Keratinocyte (primary cell): ENCODE measurements around the gene GPR139. TPM values are rescaled to one million over a fixed set of nuclear protein-coding genes. Genes with fewer than 3 reads are reported as not detected.

Experiments
- DNase-seq: peaks from one replicate; pipeline ENCODE4 v3.0.0-alpha.2; 2011; ENCODE audit warnings: low read depth, missing footprints, low spot score
- FAIRE-seq: peaks from 2 replicates; lab custom pipeline; 2011; peaks lifted over from hg19 to GRCh38; lab: Jason Lieb, UNC
- H2AFZ ChIP-seq: 2 replicates; pipeline ENCODE4 v1.6.0; 2012; ENCODE audit warnings: low read length, control low read depth, inconsistent platforms; ENCODE audit not compliant: control insufficient read depth
- H3K27ac ChIP-seq: 2 replicates; pipeline ENCODE4 v1.5.1; 2011; ENCODE audit warnings: low read length; ENCODE audit not compliant: control insufficient read depth, insufficient read depth
- H3K27me3 ChIP-seq: 3 replicates; pipeline ENCODE4 v1.6.0; 2011; ENCODE audit warnings: low read length; ENCODE audit not compliant: control insufficient read depth, insufficient read depth; ENCODE audit errors: extremely low read depth
- H3K36me3 ChIP-seq, 2 experiments: 2 replicates in 1 of 2; 3 replicates in 1 of 2; pipeline ENCODE4 v1.5.1; 2011; ENCODE audit warnings: low read length in 2 of 2, mild to moderate bottlenecking in 1 of 2; ENCODE audit not compliant: control insufficient read depth in 2 of 2, insufficient read depth in 2 of 2; ENCODE audit errors: extremely low read depth in 1 of 2
- H3K4me1 ChIP-seq: 3 replicates; pipeline ENCODE4 v1.5.1; 2011; ENCODE audit warnings: low read length; ENCODE audit not compliant: control insufficient read depth, insufficient read depth; ENCODE audit errors: extremely low read depth
- H3K4me2 ChIP-seq: 3 replicates; pipeline ENCODE4 v1.6.0; 2011; ENCODE audit warnings: low read depth, low read length; ENCODE audit not compliant: control insufficient read depth, insufficient read depth; ENCODE audit errors: extremely low read depth
- H3K4me3 ChIP-seq, 3 experiments: fragments of 200-600 bp in 1 of 3; sonication (generic) in 1 of 3; 2 replicates in 2 of 3; 3 replicates in 1 of 3; pipeline ENCODE4 v1.5.1; 2011 to 2016; ENCODE audit warnings: low read length in 3 of 3, mild to moderate bottlenecking in 3 of 3, control low read depth in 2 of 3, inconsistent platforms in 1 of 3, low read depth in 1 of 3, mixed read lengths in 1 of 3, mixed run types in 1 of 3, moderate library complexity in 1 of 3; ENCODE audit not compliant: control insufficient read depth in 2 of 3, insufficient read depth in 2 of 3; ENCODE audit errors: extremely low read depth in 1 of 3
- H3K79me2 ChIP-seq: 2 replicates; pipeline ENCODE4 v1.6.0; 2012; ENCODE audit warnings: low read length; ENCODE audit not compliant: control insufficient read depth, insufficient read depth
- H3K9ac ChIP-seq: 3 replicates; pipeline ENCODE4 v1.6.0; 2011; ENCODE audit warnings: low read length; ENCODE audit not compliant: control insufficient read depth, insufficient read depth; ENCODE audit errors: extremely low read depth
- H3K9me1 ChIP-seq: 3 replicates; pipeline ENCODE4 v1.6.0; 2011; ENCODE audit warnings: low read length; ENCODE audit not compliant: control insufficient read depth, insufficient read depth; ENCODE audit errors: extremely low read depth
- H3K9me3 ChIP-seq: 2 replicates; pipeline ENCODE4 v1.5.1; 2012; ENCODE audit warnings: low read depth, low read length; ENCODE audit not compliant: control insufficient read depth
- H4K20me1 ChIP-seq: 3 replicates; pipeline ENCODE4 v1.6.0; 2011; ENCODE audit warnings: low read length; ENCODE audit not compliant: control insufficient read depth, insufficient read depth; ENCODE audit errors: extremely low read depth
- CTCF ChIP-seq, 3 experiments: IDR thresholded peaks in 1 of 3; conservative IDR thresholded peaks in 1 of 3; optimal IDR thresholded peaks in 1 of 3; 2 replicates in 2 of 3; 3 replicates in 1 of 3; pipeline versions ENCODE3 to v1.5.1; 2011; ENCODE audit warnings: low read length in 3 of 3, mild to moderate bottlenecking in 3 of 3, moderate library complexity in 2 of 3, control low read depth in 1 of 3, inconsistent platforms in 1 of 3; ENCODE audit not compliant: insufficient read depth in 2 of 3; ENCODE audit errors: extremely low read depth in 1 of 3
- EZH2 ChIP-seq: IDR thresholded peaks from one replicate; pipeline ENCODE4 v1.6.1; 2012; ENCODE audit warnings: inconsistent platforms, mild to moderate bottlenecking, low read length, moderate library complexity
- dilution Hi-C: fragments of 300-500 bp; cut with MboI; formaldehyde crosslinking; loops from one replicate; pipeline ENCODE4 v1.7.0; 2020; ENCODE audit warnings: low sequenced_read_pairs; ENCODE audit not compliant: extremely low pct_ligation_motif_present
- polyA plus RNA-seq, 5 experiments: library from polyadenylated mRNA; depleted of rRNA in 3 of 5; stranded (reverse) in 3 of 5; stranded (forward) in 1 of 5; unstranded in 1 of 5; fragments of >200 nt; gene quantifications; 1 replicate in 1 of 5; 2 replicates in 3 of 5; 3 replicates in 1 of 5; pipeline versions ENCODE4 v1.2.1 to v1.2.3, GENCODE V29; 2011 to 2012; ENCODE audit warnings: missing spikeins in 2 of 5, low read depth in 1 of 5, low replicate concordance in 1 of 5

The GPR139 gene
- polyA plus RNA-seq, 1 donor (not counting 4 experiments of a cell fraction or from before 2014, with no cell fraction given): not detected

GRCh38 chr16:20114356-20114755, 40.7 kb upstream of the GPR139 start:
- DNase-seq (peak; percentile 25), FAIRE-seq (peak; percentile 80)
- H3K4me1 ChIP-seq: peaks cover 10% of the 10 kb centered on the region
- H2AFZ ChIP-seq: no peak overlapping the region
- H4K20me1 ChIP-seq: no peaks in the 10 kb centered on the region
- H3K9me3 ChIP-seq: no peaks in the 10 kb centered on the region
- dilution Hi-C loops: no loop called here
- H3K4me3 ChIP-seq: no peak overlapping the region
- peak overlapping the region; percentile 11 for H3K4me2 ChIP-seq
- TF ChIP-seq EZH2: no peak
- no peak for TF ChIP-seq CTCF (optimal IDR thresholded peaks at IDR 0.05 in 1 of 3, IDR thresholded peaks at IDR 0.05 in 1 of 3, conservative IDR thresholded peaks at IDR 0.05 in 1 of 3; ENCODE audit: extremely low read depth in 1 of 3, insufficient read depth in 2 of 3, low read length in 3 of 3)
- no peak overlapping the region for H3K9ac ChIP-seq
- H3K27me3 ChIP-seq: no peaks in the 10 kb centered on the region
- H3K9me1 ChIP-seq: no peaks in the 10 kb centered on the region
- H3K27ac ChIP-seq: no peak overlapping the region
- H3K79me2 ChIP-seq: no peaks in the 10 kb centered on the region
- H3K36me3 ChIP-seq: no peaks in the 10 kb centered on the region

- Histone ChIP-seq H3K4me1 (peaks cover 10% of the 10 kb centered on the region), H3K4me3 (no peak overlapping the region), H3K9me3 (no peaks in the 10 kb centered on the region), H2AFZ (no peak overlapping the region), H3K9me1 (no peaks in the 10 kb centered on the region), H3K4me2 (no peak overlapping the region), H3K79me2 (no peaks in the 10 kb centered on the region), H3K36me3 (no peaks in the 10 kb centered on the region), H3K27me3 (no peaks in the 10 kb centered on the region), H3K9ac (no peak overlapping the region), H3K27ac (no peak overlapping the region), H4K20me1 (no peaks in the 10 kb centered on the region)
- dilution Hi-C loops: no loop called here
- FAIRE-seq (no peak), DNase-seq (no peak)
- TF ChIP-seq CTCF (optimal IDR thresholded peaks at IDR 0.05 in 1 of 3, IDR thresholded peaks at IDR 0.05 in 1 of 3, conservative IDR thresholded peaks at IDR 0.05 in 1 of 3; ENCODE audit: extremely low read depth in 1 of 3, insufficient read depth in 2 of 3, low read length in 3 of 3): no peak
- no peak for TF ChIP-seq EZH2
Observed at GRCh38 chr16:20111143-20111542, 37.5 kb upstream of the GPR139 start.
